ENCODE measurements around the gene FAM83E. TPM values are rescaled to one million over a fixed set of nuclear protein-coding genes. Genes with fewer than 3 reads are reported as not detected.
"Not testable (repeated sequence)": the region's sequence is repeated elsewhere in the genome, so short reads cannot be mapped to it uniquely, and the experiment has no call there.

The FAM83E gene
- total RNA-seq, 2 experiments from 2014 or later: 3.8 to 4.7 TPM

DNA sequence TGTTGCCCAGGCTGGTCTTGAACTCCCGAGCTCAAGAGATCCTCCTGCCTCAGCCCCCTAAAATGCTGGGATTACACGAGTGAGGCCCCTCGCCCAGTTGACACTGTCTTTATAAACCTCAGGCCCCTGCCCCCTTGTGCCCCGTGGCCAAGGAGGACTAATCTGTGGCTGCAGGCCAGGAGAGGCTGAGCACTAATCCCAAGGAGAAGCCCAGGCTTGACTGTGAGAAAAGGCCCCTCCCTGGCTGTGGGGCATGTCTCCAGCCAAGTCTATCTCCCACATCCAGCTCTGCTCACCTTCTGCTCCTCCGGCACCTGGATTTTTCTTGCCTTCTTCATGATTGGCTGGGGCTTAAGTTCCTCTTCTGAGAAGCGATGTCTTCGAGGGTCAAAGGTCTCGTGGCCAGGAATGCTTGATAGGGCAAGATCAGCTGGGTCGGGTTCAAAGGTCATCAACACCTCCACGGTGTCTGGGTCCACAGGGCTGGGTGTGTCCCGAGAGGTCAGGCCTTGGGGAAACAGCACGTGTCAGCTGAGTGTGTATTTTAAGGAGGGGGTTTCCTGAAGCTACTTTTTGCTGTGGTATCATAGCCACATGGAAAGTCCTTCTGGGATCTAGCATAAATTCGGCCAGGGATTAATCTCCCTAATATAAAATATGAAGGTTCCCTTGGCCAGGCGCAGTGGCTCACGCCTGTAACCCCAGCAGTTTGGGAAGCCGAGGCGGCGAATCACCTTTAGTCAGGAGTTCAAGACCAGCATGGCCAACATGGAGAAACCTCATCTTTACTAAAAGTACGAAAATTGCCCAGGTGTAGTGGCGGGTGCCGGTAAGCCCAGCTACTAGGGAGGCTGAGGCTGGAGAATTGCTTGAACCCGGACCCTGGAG lies 18.5 kb upstream of the FAM83E start:
- peak overlapping the region; percentile 77 for H3K4me3 Mint-ChIP-seq
- DNase-seq: no peak
- ATAC-seq: no peak
- CTCF ChIA-PET: interaction anchor here (0.7 to 1.8 kb wide), 5 partner anchors 10 to 14 kb away, joined by 3 to 11 read pairs (median 4); partner anchors contain the start of genes CA11, RPL18 and SPHK2
- H3K4me1 Mint-ChIP-seq (ENCODE audit: low read depth): peaks cover 45% of the 10 kb centered on the region
- no peaks in the 10 kb centered on the region for H3K27me3 Mint-ChIP-seq
- no peaks in the 10 kb centered on the region for H3K9me3 Mint-ChIP-seq
- H3K27ac Mint-ChIP-seq: peak overlapping the region; percentile 94
- intact Hi-C loops (cut with micrococcal nuclease): loop anchor here (10.0 kb wide), 1 partner anchor 241 kb away; the partner anchor contains the start of gene PPP1R15A
- peaks cover 4% of the 10 kb centered on the region for H3K36me3 Mint-ChIP-seq (ENCODE audit: low read depth)
- TF ChIP-seq CTCF (IDR thresholded peaks at IDR 0.05): no peak
- POLR2A ChIA-PET: interaction anchor here (0.6 to 9.6 kb wide), 5 partner anchors 11 to 339 kb away, joined by 3 to 154 read pairs (median 4); partner anchors contain the start of genes CA11, FAM83E, RPL18 and SPHK2

DNA sequence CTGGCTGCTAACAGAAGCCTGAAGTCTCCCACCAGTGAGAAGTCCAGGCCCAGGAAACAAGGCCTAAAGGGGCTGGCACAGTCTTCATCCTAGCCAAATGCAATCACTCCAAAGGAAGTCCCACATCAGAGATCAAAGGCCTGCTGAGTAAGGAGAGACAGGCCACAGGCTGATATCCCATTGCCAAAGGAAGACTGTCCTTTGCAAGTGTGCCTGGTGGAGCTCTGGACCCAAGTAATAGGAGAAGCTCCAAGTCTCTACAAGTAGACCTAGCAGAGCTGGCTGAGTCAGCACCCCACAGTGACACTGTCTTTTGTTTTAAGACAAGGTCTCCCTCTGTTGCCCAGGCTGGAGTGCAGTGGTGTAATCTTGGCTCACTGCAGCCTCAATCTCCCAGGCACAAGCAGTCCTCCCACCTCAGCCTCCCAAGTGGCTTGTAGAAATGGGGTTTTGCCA lies 17.8 kb upstream of the FAM83E start:
- ChIA-PET CTCF (interaction anchor here (0.8 to 0.9 kb wide), 2 partner anchors 13 to 24 kb away, joined by 3 read pairs; partner anchors contain the start of gene CA11), POLR2A (interaction anchor here (0.6 to 9.6 kb wide), 3 partner anchors 12 to 340 kb away, joined by 4 to 154 read pairs (median 8); partner anchors contain the start of genes FAM83E, RPL18 and SPHK2)
- Mint-ChIP-seq H3K4me3 (no peak overlapping the region), H3K9me3 (no peaks in the 10 kb centered on the region), H3K36me3 (ENCODE audit: low read depth) (peaks cover 2% of the 10 kb centered on the region), H3K4me1 (ENCODE audit: low read depth) (peaks cover 38% of the 10 kb centered on the region), H3K27ac (peak overlapping the region; percentile 28), H3K27me3 (no peaks in the 10 kb centered on the region)
- intact Hi-C loops (cut with micrococcal nuclease): loop anchor here (10.0 kb wide), 1 partner anchor 242 kb away; the partner anchor contains the start of gene PPP1R15A
- DNase-seq: peak; percentile 45
- TF ChIP-seq CTCF (IDR thresholded peaks at IDR 0.05): no peak
- ATAC-seq: no peak

DNA sequence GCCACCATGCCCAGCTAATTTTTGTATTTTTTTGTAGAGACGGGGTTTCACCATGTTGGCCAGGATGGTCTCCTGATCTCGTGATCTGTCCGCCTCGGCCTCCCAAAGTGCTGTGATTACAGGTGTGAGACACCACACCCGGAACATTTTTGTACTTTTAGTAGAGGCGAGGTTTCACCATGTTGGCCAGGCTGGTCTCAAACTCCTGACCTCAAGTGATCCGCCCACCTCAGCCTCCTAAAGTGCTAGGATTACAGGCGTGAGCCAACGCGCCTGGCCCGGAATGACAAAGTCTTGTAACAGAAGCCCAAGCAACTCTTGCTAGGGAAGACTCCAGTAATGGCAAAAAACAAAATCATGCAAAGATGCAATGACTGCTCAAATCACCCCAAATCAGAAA lies 17.4 kb upstream of the FAM83E start:
- not testable (repeated sequence) for H3K9me3 Mint-ChIP-seq; ATAC-seq; H3K27me3 Mint-ChIP-seq; H3K4me3 Mint-ChIP-seq; H3K36me3 Mint-ChIP-seq (ENCODE audit: low read depth); DNase-seq
- intact Hi-C loops (cut with micrococcal nuclease): loop anchor here (10.0 kb wide), 1 partner anchor 243 kb away; the partner anchor contains the start of gene PPP1R15A
- Mint-ChIP-seq H3K4me1 (ENCODE audit: low read depth) (peaks cover 41% of the 10 kb centered on the region), H3K27ac (peak overlapping the region; percentile 28)
- ChIA-PET POLR2A (interaction anchor here (2.0 to 9.6 kb wide), 2 partner anchors 12 to 13 kb away, joined by 8 to 154 read pairs; partner anchors contain the start of genes FAM83E, RPL18 and SPHK2), CTCF (interaction anchor here (0.8 to 0.9 kb wide), 2 partner anchors 14 to 23 kb away, joined by 3 read pairs; partner anchors contain the start of gene CA11)

GRCh38 chr19:48631225-48631624 lies 16.3 kb upstream of the FAM83E start:
- H3K27me3 Mint-ChIP-seq: no peaks in the 10 kb centered on the region
- intact Hi-C loops (cut with micrococcal nuclease): loop anchor here (10.0 kb wide), 1 partner anchor 244 kb away; the partner anchor contains the start of gene PPP1R15A
- no peak overlapping the region for H3K4me3 Mint-ChIP-seq
- CTCF ChIA-PET: no interaction called here
- peaks cover 4% of the 10 kb centered on the region for H3K36me3 Mint-ChIP-seq (ENCODE audit: low read depth)
- H3K9me3 Mint-ChIP-seq: no peaks in the 10 kb centered on the region
- no peak for ATAC-seq
- no peak for DNase-seq
- peaks cover 42% of the 10 kb centered on the region for H3K4me1 Mint-ChIP-seq (ENCODE audit: low read depth)
- TF ChIP-seq CTCF (IDR thresholded peaks at IDR 0.05): no peak
- POLR2A ChIA-PET: interaction anchor here (9.6 kb wide), 1 partner anchor 12 kb away, joined by 154 read pairs; the partner anchor contains the start of genes FAM83E, RPL18 and SPHK2
- peak overlapping the region; percentile 38 for H3K27ac Mint-ChIP-seq

Data from activated CD8-positive, alpha-beta T cell treated with anti-CD3 and anti-CD28 coated beads for 36 hours (primary cell).